GM12892 (cell line): Measurements from ENCODE around the gene ARSK.

Source experiments
- POLR2A ChIP-seq: IDR thresholded peaks from 2 replicates; pipeline ENCODE4 v1.6.1; 2011; ENCODE audit warnings: low read depth, low read length, control low read depth
- POLR2AphosphoS5 ChIP-seq: IDR thresholded peaks from 2 replicates; pipeline ENCODE4 v1.6.1; 2011; ENCODE audit warnings: low read depth, low read length, control low read depth

GRCh38 chr5:95528565-95528964 lies 26.3 kb upstream of the ARSK start:
- no peak for TF ChIP-seq POLR2AphosphoS5
- TF ChIP-seq POLR2A = no peak
